ENCODE results near the gene HMSD.
"Not testable (repeated sequence)": the region's sequence is repeated elsewhere in the genome, so short reads cannot be mapped to it uniquely, and the experiment has no call there.

HMSD gene, protein sequence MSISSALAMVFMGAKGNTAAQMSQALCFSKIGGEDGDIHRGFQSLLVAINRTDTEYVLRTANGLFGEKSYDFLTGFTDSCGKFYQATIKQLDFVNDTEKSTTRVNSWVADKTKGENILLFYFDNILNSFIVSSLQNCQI

DNA sequence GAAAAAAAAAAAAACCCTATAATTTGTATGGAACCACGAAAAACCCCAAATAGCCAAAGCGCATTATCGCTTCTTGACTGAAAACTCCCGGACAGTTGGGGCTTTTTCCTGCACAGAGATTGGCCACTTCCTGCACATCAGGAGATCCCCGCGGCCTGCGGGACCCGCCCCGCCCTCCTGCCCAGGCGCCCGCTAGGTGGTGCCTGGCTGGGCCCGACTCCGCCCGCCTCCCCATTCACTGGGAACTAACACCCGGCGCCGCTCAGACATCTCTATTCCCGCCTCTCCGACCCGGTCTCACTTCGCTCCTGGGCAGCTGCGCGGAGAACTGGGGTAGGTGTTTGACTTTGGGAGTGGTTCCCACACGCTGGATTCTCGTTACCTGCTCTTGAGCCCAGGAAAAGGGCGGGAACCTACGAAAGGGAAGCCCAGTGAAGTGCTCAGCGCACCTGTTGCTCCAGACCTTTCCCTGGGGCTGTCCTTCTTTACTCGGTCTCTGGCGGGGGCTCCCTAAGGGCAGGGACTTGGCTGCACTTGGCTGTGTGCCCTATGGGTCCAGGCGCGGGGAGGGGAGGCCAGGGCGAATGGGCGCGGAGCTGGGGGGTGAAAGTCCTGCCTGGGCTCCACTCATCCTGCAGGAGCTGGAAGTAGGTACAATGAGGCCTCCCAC, at the start of gene HMSD:
Gene HMSD (plus strand): TSS at position 234 of the 670 bp plus-strand sequence. CDS start 4,155 bp downstream, outside the sequence.
- Histone ChIP-seq H3K27me3 (ENCODE audit: insufficient read depth, low read length) (peaks cover 12% of the 10 kb centered on the region), H2AFZ (ENCODE audit: low read depth, low read length) (no peak within 1 kb of the TSS), H3K36me3 (ENCODE audit: insufficient read depth, low read length) (no peaks in the 10 kb centered on the region), H3K4me1 (ENCODE audit: insufficient read depth, low read length) (no peaks in the 10 kb centered on the region), H3K4me3 (ENCODE audit: low read length) (no peak within 1 kb of the TSS), H3K9me3 (ENCODE audit: low read length) (peaks cover 2% of the 10 kb centered on the region)

DNA sequence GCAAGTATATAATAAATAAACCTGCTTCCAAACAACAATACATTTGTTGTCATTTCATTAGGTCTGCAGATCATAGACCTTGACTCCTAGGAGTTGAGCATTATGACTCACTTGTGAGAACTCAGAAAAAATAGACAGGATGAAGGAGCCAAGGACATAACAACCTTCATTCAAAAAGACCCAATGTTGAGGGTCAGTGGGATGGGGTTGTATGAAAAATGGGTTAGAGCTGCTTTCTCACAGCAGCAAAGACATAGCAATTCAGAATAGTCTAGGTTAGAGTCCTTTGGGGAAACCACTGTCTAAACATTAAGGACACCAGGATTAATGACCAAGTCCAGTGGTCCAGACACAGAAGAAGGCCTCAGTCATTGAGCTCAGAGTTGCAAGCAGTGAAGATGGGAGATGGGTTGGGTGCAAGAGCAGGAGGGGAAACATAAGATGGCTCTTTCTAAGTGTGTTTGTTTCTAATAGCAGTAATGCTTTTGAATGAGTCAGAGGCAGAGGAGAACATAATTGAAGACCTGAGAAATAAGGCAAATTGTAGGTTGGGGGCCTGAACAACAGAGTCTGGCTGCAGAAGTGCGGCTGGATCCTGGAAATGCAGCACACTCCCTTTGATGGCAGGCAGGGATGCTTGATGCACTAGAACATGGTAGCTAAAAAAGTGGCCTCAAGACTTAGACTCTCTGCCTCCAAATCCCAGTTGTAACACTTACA, 45.1 kb upstream of the HMSD start:
- no peaks in the 10 kb centered on the region for H3K36me3 ChIP-seq (ENCODE audit: insufficient read depth, low read length)
- no peaks in the 10 kb centered on the region for H3K27me3 ChIP-seq (ENCODE audit: insufficient read depth, low read length)
- no peak overlapping the region for H3K4me3 ChIP-seq (ENCODE audit: low read length)
- no peaks in the 10 kb centered on the region for H3K9me3 ChIP-seq (ENCODE audit: low read length)
- H2AFZ ChIP-seq (ENCODE audit: low read depth, low read length), result no peak overlapping the region
- H3K4me1 ChIP-seq (ENCODE audit: insufficient read depth, low read length), result no peaks in the 10 kb centered on the region

DNA sequence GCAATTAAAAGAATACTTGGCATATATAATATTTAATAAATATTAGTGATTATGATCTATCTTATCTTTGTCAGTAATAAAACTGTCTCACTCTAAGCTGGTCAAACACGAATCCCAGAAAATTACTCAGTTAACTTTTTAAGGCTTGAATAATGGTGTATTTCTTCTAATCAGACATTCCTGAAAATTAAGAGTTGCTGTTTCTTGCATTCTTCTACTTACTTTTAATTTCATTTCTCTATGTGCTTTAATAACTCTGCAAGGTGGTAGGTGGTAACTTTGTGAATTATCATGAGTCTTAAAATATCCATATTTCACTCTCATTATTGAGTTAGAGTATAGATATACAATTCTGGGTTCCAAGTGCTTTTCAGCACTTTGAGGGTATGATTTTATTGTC, 44.4 kb upstream of the HMSD start:
- Histone ChIP-seq H3K27me3 (ENCODE audit: insufficient read depth, low read length) (no peaks in the 10 kb centered on the region), H2AFZ (ENCODE audit: low read depth, low read length) (no peak overlapping the region), H3K4me1 (ENCODE audit: insufficient read depth, low read length) (no peaks in the 10 kb centered on the region), H3K36me3 (ENCODE audit: insufficient read depth, low read length) (no peaks in the 10 kb centered on the region), H3K4me3 (ENCODE audit: low read length) (no peak overlapping the region), H3K9me3 (ENCODE audit: low read length) (no peaks in the 10 kb centered on the region)

DNA sequence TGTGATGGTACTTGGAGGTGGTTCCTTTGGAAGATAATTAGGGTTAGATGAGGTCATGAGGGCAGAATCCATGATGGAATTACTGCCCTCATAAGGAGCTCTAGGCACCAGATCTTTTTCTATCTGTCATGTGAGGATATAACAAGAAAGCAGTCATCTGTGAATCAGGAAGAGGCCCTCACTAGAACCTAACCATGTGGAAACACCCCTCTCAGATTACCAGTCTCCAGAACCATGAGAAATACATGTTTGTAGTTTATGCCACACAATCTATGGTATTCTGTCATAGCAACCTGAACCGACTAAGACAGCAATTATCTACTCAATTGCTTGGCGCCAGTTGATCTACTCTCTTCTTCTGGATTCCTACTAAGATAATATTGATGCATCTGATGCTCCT, 43.7 kb upstream of the HMSD start:
- no peak overlapping the region for H3K4me3 ChIP-seq (ENCODE audit: low read length)
- H3K36me3 ChIP-seq (ENCODE audit: insufficient read depth, low read length), result no peaks in the 10 kb centered on the region
- no peaks in the 10 kb centered on the region for H3K9me3 ChIP-seq (ENCODE audit: low read length)
- no peak overlapping the region for H2AFZ ChIP-seq (ENCODE audit: low read depth, low read length)
- no peaks in the 10 kb centered on the region for H3K4me1 ChIP-seq (ENCODE audit: insufficient read depth, low read length)
- H3K27me3 ChIP-seq (ENCODE audit: insufficient read depth, low read length), result no peaks in the 10 kb centered on the region

DNA sequence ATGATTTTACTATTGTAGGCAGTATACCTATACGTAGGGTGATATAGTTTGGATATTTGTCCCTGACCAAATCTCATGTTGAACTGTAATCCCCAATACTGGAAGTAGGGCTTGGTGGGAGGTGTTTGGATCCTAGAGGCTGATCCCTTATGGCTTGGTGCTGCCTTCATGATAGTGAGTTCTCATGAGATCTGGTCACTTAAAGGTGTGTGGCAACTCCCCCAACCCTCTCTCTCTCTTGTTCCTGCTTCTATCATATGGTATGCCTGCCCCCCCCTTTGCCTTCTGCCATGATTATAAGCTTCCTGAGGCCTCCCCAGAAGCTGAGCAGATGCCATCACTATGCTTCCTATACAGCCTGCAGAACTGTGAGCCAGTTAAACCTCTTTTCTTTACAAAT, 43.0 kb upstream of the HMSD start:
- no peaks in the 10 kb centered on the region for H3K4me1 ChIP-seq (ENCODE audit: insufficient read depth, low read length)
- no peak overlapping the region for H3K4me3 ChIP-seq (ENCODE audit: low read length)
- H3K36me3 ChIP-seq (ENCODE audit: insufficient read depth, low read length), result no peaks in the 10 kb centered on the region
- H3K27me3 ChIP-seq (ENCODE audit: insufficient read depth, low read length), result no peaks in the 10 kb centered on the region
- no peaks in the 10 kb centered on the region for H3K9me3 ChIP-seq (ENCODE audit: low read length)
- H2AFZ ChIP-seq (ENCODE audit: low read depth, low read length), result no peak overlapping the region

DNA sequence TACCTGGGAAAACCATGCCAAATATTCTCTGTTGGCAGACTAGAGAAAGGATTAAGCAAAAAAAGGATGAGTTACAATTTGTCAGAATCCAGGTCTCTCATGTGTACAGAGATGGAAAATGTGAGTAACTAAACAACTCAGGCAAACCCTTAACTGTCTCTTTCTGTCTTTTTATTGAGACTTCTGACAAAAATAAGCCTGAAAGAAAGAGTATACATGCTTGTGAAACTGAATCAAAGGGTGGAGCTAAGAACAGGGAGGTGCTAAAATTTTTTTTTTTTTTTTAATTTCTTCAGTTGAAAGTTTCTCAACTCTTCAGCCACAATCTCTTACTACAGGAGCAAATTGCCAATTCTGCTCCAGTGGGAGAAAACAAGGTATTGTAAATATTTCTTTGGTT, 41.4 kb upstream of the HMSD start, which contains the start of gene SERPINB10:
Gene SERPINB10 (plus strand): TSS at position 295 of the 400 bp plus-strand sequence. CDS start 7,553 bp downstream, outside the sequence.
- H3K9me3 ChIP-seq (ENCODE audit: low read length), result no peaks in the 10 kb centered on the region
- H3K27me3 ChIP-seq (ENCODE audit: insufficient read depth, low read length), result no peaks in the 10 kb centered on the region
- H2AFZ ChIP-seq (ENCODE audit: low read depth, low read length), result no peak within 1 kb of the TSS
- no peaks in the 10 kb centered on the region for H3K36me3 ChIP-seq (ENCODE audit: insufficient read depth, low read length)
- no peaks in the 10 kb centered on the region for H3K4me1 ChIP-seq (ENCODE audit: insufficient read depth, low read length)
- no peak within 1 kb of the TSS for H3K4me3 ChIP-seq (ENCODE audit: low read length)

DNA sequence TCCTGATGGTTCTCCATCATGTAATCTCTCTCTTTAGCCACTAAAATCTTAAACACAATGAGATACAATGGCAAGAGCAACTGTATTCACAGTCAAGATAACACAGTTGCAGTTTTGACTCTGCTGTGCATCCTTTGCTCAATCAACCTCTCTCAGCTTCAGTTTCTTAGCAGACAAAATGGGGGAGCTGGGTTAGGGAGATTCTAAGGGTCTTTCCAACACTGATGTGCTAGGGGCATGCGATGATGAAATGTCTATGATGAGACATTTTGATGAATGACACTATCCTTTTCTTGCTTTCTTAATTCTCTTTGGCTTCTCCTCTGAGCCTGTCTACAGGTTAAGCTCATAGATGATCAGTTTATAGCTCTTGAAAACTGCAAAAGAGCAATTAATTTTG, 40.2 kb upstream of the HMSD start:
- no peaks in the 10 kb centered on the region for H3K36me3 ChIP-seq (ENCODE audit: insufficient read depth, low read length)
- no peak overlapping the region for H3K4me3 ChIP-seq (ENCODE audit: low read length)
- no peaks in the 10 kb centered on the region for H3K4me1 ChIP-seq (ENCODE audit: insufficient read depth, low read length)
- no peak overlapping the region for H2AFZ ChIP-seq (ENCODE audit: low read depth, low read length)
- H3K9me3 ChIP-seq (ENCODE audit: low read length), result no peaks in the 10 kb centered on the region
- H3K27me3 ChIP-seq (ENCODE audit: insufficient read depth, low read length), result no peaks in the 10 kb centered on the region

DNA sequence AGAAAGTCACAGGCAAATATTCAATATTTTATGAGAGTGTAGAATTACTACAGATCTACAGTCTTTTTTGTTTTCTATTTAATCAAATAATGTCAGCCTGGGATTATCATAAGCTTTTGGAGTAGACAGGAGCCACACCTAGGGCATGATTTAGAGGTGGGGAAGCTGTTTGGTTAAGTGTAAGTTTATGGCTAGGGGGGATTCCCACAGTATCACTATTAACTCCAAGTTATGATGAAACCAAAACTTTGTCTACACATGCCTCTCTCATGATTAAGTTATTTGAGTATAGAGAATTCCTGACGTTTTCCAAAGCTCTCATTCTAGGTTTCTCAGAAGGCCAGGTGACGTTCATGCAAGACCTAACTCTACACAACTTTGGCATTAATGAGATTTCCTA, 39.2 kb upstream of the HMSD start:
- no peak overlapping the region for H3K4me3 ChIP-seq (ENCODE audit: low read length)

DNA sequence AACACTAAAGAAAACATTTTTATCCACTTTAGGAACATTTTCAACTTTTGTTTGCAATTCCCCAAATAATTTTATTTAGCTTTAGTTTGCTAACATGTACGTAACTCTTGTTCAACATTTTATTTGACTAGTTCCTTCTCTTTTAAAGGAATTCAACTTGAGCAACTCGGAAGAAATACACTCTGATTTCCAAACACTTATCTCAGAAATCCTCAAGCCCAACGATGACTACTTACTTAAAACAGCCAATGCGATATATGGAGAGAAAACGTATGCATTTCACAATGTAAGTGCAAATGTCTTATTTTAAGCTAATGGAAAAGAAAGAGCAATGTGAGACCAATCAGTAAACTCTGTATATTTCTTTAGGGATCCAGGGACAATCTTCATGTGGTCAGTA, 31.3 kb upstream of the HMSD start:
- Histone ChIP-seq H3K9me3 (ENCODE audit: low read length) (no peaks in the 10 kb centered on the region), H3K27me3 (ENCODE audit: insufficient read depth, low read length) (no peaks in the 10 kb centered on the region), H3K4me3 (ENCODE audit: low read length) (no peak overlapping the region), H2AFZ (ENCODE audit: low read depth, low read length) (no peak overlapping the region), H3K4me1 (ENCODE audit: insufficient read depth, low read length) (no peaks in the 10 kb centered on the region), H3K36me3 (ENCODE audit: insufficient read depth, low read length) (no peaks in the 10 kb centered on the region)

More for the DNA sequence above, 39.2 kb upstream of the HMSD start:
- Histone ChIP-seq H3K4me1 (ENCODE audit: insufficient read depth, low read length) (no peaks in the 10 kb centered on the region), H2AFZ (ENCODE audit: low read depth, low read length) (no peak overlapping the region), H3K9me3 (ENCODE audit: low read length) (no peaks in the 10 kb centered on the region), H3K27me3 (ENCODE audit: insufficient read depth, low read length) (no peaks in the 10 kb centered on the region), H3K36me3 (ENCODE audit: insufficient read depth, low read length) (no peaks in the 10 kb centered on the region)

DNA sequence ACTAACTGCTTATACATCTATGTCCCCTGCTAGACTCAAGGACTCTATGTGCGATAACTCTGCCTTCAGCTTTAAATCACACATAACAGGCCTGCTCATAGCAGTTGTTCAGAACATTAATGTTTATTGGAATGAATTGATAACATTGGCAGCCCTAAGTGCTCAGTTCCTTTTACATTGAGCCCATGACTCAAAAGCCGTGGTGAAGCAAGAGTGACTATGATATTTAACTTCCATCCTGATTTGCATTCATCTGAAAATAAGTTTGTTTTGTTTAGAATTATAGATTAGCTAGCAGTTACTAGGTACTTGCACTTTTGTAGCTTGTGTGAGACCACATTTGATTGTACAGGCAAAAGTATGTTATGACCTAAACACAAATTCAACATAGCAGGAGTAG, 27.1 kb upstream of the HMSD start:
- H3K4me1 ChIP-seq (ENCODE audit: insufficient read depth, low read length), result no peaks in the 10 kb centered on the region
- H3K36me3 ChIP-seq (ENCODE audit: insufficient read depth, low read length), result no peaks in the 10 kb centered on the region
- no peak overlapping the region for H3K4me3 ChIP-seq (ENCODE audit: low read length)
- no peaks in the 10 kb centered on the region for H3K9me3 ChIP-seq (ENCODE audit: low read length)
- H3K27me3 ChIP-seq (ENCODE audit: insufficient read depth, low read length), result no peaks in the 10 kb centered on the region
- H2AFZ ChIP-seq (ENCODE audit: low read depth, low read length), result no peak overlapping the region

DNA sequence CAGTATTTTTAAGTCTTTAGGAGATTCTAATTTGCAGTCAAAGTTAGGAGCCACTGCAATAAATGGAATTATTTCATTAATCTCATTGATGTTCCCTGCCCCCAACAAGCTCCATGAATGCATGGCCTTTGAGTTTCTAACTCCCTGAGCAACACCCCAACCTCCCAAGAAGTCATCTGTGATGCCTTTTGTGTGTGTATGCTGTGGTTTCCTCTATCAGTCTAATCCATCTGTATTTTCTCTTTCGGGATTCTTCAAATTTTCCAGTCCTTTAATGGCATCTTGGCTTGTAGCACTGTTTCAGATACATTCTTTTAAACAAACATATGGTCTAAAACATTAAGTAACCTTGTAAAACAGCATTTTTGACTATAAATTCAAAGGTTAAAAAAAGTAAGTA, 24.6 kb upstream of the HMSD start:
- Histone ChIP-seq H3K9me3 (ENCODE audit: low read length) (no peaks in the 10 kb centered on the region), H3K4me3 (ENCODE audit: low read length) (no peak overlapping the region), H3K36me3 (ENCODE audit: insufficient read depth, low read length) (no peaks in the 10 kb centered on the region), H2AFZ (ENCODE audit: low read depth, low read length) (no peak overlapping the region), H3K4me1 (ENCODE audit: insufficient read depth, low read length) (no peaks in the 10 kb centered on the region), H3K27me3 (ENCODE audit: insufficient read depth, low read length) (no peaks in the 10 kb centered on the region)

DNA sequence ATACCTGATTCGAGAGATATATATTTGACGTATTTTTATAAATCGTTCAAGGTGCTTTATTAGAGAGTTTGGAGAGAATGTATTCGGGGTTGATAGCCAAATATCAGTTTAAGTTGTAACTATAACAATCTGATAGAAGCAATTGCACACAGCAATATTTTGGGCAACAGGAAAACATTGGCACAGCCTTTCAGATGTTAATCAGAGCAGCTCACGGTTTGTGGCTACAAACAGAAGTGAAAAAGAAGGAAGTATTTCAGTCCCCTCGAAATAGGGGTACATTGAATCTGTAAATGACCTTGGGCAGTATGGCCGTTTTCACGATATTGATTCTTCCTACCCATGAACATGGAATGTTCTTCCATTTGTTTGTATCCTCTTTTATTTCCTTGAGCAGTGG, 20.8 kb upstream of the HMSD start:
- H3K9me3 ChIP-seq (ENCODE audit: low read length), result no peaks in the 10 kb centered on the region

DNA sequence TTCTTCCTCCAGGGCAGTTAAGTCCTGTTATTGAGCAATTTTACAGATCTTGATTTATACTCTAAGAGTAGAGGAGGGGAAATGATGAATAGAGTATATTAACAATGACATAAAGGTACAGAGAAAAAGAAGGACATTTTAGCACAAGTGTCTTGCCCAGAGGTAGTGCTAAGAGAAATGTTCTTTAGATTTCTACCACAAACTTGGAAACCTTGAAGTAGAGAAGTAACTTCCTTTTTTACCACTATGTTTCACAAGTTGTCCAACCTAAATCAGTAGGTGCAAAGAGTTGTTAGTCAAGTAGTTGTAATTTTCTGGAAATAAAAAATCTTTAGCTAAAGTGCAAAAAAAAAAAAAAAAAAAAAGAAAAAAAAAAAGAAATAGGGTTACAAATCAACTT, 19.7 kb upstream of the HMSD start:
- not testable (repeated sequence) for H2AFZ ChIP-seq (ENCODE audit: low read depth, low read length); H3K4me3 ChIP-seq (ENCODE audit: low read length); H3K9me3 ChIP-seq (ENCODE audit: low read length); H3K4me1 ChIP-seq (ENCODE audit: insufficient read depth, low read length); H3K36me3 ChIP-seq (ENCODE audit: insufficient read depth, low read length); H3K27me3 ChIP-seq (ENCODE audit: insufficient read depth, low read length)

More for the DNA sequence above, 20.8 kb upstream of the HMSD start:
- no peak overlapping the region for H2AFZ ChIP-seq (ENCODE audit: low read depth, low read length)
- H3K4me1 ChIP-seq (ENCODE audit: insufficient read depth, low read length), result no peaks in the 10 kb centered on the region
- H3K27me3 ChIP-seq (ENCODE audit: insufficient read depth, low read length), result no peaks in the 10 kb centered on the region
- H3K4me3 ChIP-seq (ENCODE audit: low read length), result no peak overlapping the region
- H3K36me3 ChIP-seq (ENCODE audit: insufficient read depth, low read length), result no peaks in the 10 kb centered on the region
